GM19372 (cell line): ENCODE results near the gene PXDC1.
"Not testable (repeated sequence)": the region's sequence is repeated elsewhere in the genome, so short reads cannot be mapped to it uniquely, and the experiment has no call there.

Experiments
- ATAC-seq: cut with Tn5 transposase; IDR thresholded peaks from one replicate; pipeline ENCODE4 v1.9.1; 2021; ENCODE audit warnings: mild to moderate bottlenecking, low read depth, moderate library complexity; ENCODE audit not compliant: unreplicated experiment

Gene PXDC1

DNA sequence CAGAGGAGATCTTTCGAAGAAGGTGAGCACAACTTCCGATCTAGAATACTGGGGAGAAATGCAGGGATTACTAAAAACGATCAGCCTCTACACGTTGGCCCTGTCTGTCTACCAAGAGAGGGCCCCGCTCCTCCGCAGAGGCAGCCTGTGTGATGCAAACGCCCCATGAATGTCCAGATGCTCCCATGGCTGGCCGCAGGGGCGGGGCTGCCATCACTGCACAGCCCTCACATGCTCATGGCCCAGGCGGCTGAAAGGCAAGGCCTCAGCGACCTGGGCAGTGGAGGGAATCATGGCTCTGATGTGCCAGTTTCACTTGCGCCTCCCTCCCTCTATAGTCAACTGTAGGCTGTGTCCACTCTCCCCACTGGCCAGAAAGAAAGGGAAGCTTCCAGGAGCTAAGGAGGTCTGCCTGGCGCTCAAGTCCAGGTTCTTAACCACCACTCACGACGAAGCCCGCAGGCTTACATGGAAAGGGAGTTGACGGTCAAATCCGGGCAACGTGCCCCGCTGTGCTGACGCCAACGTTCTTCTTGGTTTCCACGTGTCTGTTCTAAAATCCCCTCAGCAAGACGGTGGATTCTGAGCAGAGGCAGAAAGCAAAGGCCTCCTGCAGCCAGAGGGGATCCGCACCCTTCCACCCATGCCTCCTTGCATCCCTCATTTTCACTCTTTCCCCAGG, 14.2 kb downstream of the PXDC1 start:
- no peak for ATAC-seq

DNA sequence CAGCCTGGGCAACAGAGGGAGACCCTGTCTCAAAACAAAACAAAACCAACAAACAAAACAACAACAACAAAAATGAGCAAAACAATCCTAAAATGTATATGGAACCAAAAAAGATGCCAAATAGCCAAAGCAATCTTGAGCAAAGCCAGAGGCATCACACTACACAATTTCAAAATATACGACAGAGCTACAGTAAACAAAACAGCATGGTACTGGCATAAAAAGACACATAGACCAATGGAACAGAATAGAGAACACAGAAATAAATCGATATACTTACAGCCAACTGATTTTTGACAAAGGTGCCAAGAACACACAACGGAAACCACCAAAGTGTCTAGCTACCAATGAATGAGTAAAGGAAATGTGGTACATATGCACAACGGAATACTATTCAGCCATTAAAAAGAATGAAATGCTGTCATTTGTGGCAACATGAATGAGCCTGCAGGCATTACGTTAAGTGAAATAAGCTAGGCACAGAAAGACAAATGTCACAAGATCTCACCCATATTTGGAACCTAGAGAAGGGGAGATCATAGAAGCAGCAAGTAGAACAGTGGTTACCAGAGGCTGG, 16.4 kb downstream of the PXDC1 start:
- no peak for ATAC-seq

DNA sequence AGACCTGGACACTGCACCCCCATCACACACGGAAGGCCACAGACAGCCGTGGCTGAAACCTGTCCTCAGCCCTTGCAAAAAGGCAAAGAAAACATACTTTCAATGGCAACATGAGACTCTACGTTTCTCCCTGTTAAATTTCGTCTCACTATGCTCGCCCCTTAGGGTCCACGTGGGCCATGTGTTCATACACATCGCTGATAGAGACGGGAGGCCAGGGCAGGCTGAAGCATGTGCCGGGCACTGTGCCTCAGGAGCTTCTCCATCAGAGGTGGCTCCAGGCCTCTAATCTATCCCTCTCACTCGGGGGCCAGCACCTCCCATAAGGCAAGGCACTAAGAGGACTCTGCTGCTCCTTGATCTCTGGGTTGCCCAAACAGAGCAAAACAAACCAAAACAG, 17.5 kb downstream of the PXDC1 start:
- ATAC-seq = no peak

DNA sequence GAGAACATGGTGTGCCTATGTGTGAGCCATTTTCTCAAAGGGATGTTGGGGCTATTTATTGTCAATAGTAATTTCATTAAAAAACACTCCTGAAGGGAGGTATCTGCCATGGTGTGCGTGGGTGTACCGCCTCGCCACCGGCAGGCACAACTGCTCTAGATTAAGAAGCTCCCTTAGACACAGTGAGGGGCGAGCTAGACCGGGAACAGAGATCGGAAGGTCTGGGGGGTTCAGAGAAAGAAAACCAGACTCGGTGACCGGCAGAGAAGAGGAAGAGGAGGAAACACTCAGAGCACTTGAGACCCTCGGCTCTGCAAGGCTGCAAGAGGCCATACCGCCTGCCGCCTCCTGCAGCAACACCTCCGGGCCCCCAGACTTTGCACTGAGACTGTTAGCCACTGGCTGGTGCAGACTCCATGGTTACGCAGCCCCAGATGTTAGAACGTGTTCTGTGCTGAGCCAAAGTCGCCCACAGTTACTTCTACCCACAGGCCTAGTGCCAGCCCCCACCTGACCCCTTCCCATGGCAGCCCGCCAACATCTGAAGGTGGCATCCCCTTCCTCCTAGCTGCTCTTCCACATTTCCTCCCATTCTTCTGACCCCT, 18.1 kb downstream of the PXDC1 start:
- ATAC-seq = no peak

DNA sequence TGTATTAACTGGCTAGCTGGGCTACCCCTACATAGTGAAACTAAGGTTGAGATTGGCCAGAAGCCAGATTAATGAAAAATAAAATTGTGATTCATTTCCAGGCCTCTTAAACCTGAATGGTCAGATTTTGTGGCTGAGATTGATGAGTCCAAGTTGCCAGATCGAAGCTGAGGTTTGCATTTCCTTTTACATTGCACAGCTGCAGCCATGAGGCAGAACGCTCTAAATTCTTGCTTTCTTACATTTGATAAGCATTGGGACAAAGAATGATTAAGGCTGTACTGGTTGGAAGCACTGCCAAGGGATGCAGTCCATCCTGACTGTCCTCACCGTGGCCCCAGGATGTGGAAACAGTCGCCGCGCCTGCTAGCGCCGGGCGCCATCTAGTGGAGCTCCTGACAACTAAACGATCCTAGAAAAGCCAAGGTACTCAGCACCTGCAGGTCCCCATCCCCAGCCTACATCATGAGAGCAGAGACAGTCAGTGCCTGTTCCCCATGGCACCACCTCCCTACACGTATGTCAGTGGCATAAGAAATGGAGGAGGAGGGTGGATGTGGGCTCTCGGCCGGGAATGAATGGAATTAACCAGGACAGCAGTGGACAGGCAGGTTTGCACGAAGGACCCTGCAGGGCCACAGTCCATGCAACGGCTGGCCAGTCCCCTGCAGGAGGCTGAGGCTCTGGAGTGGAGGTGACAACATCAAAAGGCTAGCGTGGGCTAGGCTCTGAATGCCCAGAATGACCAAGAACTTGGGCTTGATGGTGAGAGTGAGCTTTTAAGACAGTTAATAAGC, 19.0 kb downstream of the PXDC1 start:
- no peak for ATAC-seq

DNA sequence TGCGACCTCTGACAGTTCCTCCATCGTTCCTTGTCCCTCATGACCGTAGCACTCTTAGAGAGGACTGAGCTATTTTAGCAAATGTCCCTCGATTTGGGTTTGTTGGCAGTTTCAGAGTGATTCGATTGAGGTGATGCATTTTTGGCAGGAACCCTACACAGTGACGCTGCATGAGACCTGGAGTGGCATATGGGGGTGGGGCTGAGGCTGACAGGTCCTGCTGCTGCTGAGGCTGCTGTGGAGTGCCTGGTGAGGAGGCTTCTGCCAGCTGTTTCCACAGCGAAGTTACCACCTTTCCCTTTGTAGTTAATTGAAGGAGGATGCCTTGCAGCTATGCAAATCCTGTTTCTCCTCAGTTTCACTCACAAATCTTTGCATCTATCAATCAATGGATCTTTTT, 19.8 kb downstream of the PXDC1 start:
- no peak for ATAC-seq

DNA sequence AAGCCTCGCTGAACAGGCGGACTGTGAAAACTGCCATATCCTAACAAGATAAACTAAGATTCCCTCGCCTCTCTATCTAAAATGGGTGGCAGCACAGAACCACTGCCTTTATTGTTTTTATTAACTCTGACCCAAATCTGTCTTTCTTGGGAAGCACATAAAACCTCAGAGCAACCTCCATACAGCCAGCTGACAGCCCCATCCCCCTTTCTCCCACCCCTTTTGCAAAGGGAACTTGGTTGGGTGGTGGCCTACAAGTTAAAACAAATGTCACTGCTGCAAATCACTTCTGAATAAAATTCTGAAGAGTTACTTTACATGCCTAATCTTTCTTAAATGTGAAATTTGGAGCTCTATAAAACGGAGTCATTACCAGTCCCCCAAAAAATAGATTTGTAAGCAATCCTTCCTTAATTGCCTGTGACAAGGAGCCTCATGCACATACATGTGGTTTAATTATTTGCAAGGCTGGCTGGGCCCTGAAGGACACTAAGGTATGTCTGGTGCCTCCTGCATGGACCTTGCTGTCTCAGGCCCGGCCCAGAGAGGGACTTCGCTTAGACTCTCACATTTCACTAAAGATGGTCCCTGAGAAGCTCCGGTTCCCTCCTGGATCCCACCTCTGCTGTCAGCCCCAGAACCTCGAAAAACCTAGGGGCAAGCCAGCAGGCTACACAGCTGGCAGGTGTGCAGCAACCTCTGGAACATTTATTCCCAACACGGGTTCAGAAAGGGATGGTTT, 21.7 kb downstream of the PXDC1 start:
- ATAC-seq = no peak

DNA sequence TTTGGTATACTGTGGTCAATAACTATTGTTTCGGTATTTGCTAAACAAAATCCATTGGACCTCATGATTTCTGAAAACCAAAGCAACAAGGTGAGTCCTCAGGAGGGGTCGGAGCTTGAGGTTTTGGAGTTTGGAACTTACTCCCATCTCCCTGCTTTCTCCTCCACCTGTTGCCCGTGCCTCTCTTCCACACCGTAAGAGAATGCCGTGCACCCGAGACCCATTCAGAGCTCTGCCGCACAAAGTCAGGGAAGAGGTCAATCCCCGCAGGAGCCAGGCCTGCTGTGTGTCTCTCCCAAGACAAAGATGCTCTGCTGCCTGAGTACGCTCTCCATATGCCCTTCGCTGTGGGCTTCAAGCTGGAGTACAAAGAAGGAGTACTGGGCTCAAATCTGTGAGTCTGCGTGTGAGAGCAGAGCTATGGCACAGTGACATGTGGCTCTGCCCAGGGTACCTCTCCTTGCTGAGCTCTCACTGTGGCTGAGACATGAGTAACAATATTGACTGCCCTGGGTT, 23.9 kb downstream of the PXDC1 start:
- ATAC-seq = no peak

DNA sequence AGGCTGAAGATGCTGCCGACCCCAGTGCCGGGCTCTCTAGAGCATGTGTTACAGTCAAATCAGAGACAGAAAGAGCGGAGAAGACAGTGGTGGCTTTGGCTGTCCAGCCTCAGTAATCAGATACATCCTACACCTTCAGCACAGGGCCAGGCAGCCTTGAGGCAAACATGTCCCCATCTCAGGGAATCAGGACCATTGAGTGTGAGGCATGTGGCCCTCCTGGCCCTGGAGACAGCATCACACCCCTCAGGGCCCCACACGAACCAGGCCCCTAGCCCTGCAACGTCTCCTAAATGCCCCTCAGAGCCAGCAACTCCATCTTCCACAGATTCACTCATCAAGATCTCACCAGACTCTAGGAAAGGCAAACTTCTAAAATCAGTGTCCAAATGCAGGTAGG, 24.5 kb downstream of the PXDC1 start:
- no peak for ATAC-seq

DNA sequence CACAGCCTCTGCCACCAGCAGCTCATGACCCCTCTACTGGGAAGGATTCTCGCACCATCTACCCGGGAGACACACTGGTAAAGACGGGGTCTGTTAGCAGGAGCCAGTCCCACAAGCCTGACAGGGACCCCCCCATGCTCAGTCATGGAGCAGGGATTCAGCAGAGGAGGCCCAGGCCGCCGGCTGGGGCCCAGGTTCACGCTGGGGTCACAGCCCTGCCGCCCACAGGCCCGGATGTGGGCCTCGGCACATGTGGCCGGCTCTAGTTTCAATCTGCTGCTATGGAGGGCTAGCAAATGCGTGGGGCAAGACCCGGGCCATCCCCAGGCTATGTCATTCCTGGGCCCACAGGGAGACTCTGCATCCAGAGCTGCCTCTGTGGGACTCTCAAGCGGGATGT, 25.1 kb downstream of the PXDC1 start:
- no peak for ATAC-seq

DNA sequence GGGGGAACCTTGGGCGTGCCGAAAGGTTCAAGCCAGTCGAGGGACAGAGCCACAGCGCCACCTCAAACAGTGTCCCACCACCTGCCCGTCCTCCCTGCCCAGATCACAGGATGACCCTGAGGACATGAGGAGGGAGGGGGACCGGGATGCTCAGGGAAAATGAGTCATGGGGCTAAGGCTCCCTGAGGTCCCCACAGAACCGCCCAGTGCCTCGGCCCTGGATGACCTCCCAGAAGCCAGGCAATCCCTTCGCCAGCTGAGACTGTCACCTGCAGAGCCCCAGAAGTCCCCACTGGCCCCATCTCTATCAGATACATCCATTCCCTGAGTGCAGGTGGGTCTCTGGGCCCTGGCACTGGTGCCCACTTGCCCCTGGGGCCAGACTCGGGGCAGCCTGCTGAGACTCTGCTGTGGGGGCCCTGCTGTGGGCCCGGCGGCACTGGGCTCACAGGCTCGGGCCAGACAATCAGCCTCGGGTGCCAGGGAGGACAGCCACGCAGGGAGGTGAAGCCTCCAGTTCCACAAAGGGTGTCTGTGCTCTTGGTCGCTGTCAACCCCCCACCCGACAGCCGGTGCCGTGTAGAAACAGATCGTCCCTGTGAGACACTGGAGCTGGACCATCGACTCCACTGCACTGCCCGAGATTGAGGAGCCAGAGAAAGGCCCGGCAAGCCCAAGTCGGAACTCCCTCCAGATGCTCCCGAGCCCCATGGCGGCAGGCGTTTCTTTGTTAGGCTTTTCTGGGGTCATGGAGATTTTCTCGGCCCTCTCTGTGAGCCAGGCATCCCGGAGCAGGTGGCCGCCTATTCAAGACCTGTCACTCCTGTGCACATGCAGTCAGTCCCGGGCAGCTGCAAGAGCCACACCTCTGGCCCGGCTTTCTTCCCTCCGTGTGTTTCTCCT, 26.1 kb downstream of the PXDC1 start:
- no peak for ATAC-seq

DNA sequence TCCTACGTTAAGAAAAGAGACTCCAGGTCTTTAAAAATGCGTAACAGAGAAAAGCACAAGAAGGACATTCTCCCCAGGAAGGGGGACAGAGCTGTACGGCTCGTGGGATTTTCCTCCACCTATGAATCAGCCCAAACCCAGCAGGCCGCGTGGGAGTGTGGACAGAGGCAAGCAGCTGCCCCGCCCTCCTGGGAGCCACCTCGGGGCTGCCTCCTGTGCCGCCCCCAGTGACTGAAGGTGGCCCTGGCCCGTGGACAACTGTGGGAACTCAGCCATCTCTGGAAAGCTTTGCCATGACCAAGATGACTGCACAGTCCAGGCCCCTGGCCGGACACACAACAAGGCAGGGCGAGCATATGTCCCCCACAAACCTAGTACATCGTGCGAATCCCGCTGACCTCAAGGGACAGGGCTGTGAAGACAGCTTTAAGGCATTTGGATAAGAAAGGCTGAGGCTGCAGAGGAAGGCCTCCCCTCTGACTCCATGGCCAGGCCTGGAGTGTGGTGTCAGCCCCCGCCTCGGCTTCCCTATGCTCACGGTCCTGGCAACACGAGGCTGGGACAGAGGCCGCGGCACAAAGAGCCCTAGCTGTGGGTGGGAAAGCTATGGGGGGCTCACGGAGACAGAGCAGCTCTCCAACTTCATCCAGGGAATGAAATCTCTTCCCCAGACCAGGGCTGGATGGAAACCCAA, 26.9 kb downstream of the PXDC1 start:
- no peak for ATAC-seq

DNA sequence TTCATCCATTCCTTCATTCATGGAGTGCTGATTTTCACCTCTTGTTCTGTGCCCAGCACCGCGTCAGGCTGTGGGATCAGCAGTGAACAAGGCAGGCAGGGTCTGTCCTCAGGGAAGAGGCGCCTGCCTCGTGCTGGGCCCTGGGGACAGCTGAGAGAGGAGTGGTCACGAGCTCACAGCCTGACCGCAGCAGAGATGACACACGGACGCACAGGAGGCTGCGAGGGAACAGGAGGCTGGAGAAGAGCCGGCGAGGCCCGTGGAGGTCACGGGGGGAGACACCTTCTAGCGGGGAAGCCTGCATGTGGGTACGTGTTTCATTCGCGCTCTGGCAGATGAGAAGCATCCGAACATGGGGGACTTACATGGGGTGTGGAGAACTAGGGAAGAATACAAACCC, 27.5 kb downstream of the PXDC1 start:
- no peak for ATAC-seq

DNA sequence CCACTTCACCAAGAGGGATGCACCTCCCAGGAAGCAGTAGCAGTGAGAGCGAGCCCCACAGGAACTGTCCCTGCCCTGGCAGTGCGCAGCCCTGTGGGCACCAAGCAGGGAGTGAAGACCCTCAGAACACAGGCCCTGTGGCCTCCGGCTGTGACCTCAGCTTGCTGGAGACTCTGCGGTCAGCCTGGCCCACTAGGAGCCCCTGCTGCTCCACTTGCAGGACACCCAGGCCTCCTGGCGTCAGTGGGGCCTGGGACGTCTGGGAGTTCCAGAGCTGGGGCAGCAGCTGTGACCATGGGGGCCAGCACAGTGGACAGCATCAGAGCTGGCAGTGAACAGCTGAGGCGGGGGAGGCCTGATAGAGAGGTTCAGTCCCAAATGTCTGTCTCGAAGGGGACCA, 28.3 kb downstream of the PXDC1 start:
- ATAC-seq = no peak

DNA sequence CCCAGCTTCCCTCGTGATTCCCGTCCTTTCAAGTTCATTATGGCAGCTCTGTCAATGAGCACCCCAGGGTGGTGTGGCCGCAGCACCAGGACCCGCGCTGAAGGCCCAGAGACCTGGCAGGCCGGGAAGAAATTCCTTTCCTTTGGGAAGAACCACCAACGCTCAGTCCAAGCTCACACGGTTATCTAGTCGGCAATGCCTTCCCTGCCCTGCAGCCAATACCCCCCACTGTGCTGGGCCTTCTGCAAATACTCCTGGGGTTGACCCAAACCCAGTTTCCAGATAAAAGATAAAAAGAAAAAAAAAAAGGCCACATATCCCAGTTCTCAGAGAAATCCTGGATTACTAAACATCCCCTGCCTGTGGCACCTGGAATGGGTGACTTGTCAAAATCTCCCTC, 28.7 kb downstream of the PXDC1 start:
- ATAC-seq = no peak

DNA sequence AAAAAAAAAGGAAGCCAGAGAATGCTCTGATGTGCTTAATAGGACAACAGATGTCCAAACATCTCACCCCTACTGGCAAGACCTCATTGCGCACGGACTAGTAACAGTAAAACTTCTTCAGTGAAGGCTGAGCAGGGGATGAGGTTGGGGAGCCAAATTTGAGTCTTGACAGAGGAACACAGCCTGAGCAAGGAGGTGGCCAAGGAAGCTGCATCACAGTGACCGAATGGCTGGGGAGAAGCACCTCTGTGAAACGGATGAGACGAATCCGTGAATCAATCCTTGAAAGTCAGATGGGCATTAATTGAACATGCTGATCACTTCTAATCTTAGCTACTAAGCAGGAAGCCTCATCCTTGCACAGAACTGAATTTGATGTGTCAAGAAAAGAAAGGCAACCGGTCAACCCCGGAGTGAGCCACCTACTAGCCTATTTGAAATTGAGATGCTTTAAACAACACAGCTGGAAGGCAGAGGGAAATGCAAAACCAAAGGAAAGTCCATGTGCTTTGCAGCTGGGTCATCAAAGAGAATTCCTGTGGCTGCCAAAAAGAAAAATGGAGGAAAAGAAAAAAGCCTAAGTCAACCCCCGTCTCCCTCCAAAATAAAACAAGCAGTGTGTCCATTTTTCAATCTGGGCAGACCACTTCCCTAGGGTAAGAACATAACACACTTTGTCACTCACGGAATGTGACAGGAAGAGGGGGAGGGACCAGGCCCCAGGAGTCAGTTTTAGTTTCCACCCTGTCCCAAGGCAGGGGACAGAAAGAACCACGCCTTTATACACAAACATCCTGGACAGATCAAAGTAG, 29.5 kb downstream of the PXDC1 start:
- ATAC-seq = no peak

DNA sequence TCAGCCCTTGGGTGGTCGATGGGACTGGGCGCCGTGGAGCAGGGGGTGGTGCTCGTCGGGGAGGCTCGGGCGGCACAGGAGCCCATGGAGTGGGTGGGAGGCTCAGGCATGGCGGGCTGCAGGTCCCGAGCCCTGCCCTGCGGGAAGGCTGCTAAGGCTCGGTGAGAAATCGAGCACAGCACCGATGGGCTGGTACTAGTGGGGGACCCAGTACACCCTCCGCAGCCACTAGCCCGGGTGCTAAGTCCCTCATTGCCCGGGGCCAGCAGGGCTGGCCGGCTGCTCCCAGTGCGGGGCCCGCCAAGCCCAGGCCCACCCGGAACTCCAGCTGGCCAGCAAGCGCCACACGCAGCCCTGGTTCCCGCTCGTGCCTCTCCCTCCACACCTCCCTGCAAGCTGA, 30.7 kb downstream of the PXDC1 start:
- not testable (repeated sequence) for ATAC-seq
